OCI-LY1 (cell line): ENCODE results near the gene KDM4B.
A peak's percentile ranks its signal among the peaks of the same experiment; 100 is the strongest.

Experiments used
- CTCF ChIP-seq: fragments of 200-600 bp; sonication (generic), shearing (Covaris generic); IDR thresholded peaks from 2 replicates; pipeline ENCODE4 v1.5.1; 2017; ENCODE audit warnings: mild to moderate bottlenecking, antibody characterized with exemption, low read length, moderate library complexity, mixed read lengths
- EZH2 ChIP-seq: fragments of 200-600 bp; sonication (generic), shearing (Covaris generic); IDR thresholded peaks from 2 replicates; pipeline ENCODE4 v1.8.0; 2017; ENCODE audit warnings: borderline replicate concordance, mixed run types, mild to moderate bottlenecking, antibody characterized with exemption, low read length, moderate library complexity, mixed read lengths

GRCh38 chr19:5154129-5154798 is 185.4 kb downstream of the KDM4B start:
- TF ChIP-seq EZH2 (no peak), CTCF (peak; percentile 54)
